ENCODE measurements around the gene SMPD3. TPM values are rescaled to one million over a fixed set of nuclear protein-coding genes. Genes with fewer than 3 reads are reported as not detected.

SMPD3 gene
- total and polyA plus RNA-seq, 2 experiments from 2014 or later: 0.57 to 0.83 TPM

GRCh38 chr16:68377221-68377620 is 71.1 kb downstream of the SMPD3 start:
- no peak overlapping the region for H3K4me3 Mint-ChIP-seq
- Histone ChIP-seq H3K4me2 (no peak overlapping the region), H3F3A (replicated peaks; ENCODE audit: low read depth) (no peaks in the 10 kb centered on the region), H3K36me3 (ENCODE audit: insufficient read depth) (no peaks in the 10 kb centered on the region), H3K27ac (ENCODE audit: low read depth) (no peak overlapping the region), H3K27me3 (ENCODE audit: insufficient read depth) (no peaks in the 10 kb centered on the region), H3K79me2 (replicated peaks; ENCODE audit: insufficient read depth) (no peaks in the 10 kb centered on the region), H3K4me3 (no peak overlapping the region), H3K4me1 (ENCODE audit: insufficient read depth) (no peaks in the 10 kb centered on the region), H4K20me1 (replicated peaks; ENCODE audit: insufficient read depth) (no peaks in the 10 kb centered on the region; the same call in 1 of the 2 replicates), H3K9me2 (ENCODE audit: insufficient read depth) (no peaks in the 10 kb centered on the region), H2AFZ (no peak overlapping the region)
- H3K27ac Mint-ChIP-seq: no peak overlapping the region
- no peaks in the 10 kb centered on the region for H3K36me3 Mint-ChIP-seq (ENCODE audit: low read depth)
- no peak for ATAC-seq
- no peaks in the 10 kb centered on the region for H3K9me3 Mint-ChIP-seq
- H3K27me3 Mint-ChIP-seq (ENCODE audit: insufficient read depth, low read depth, poor library complexity): peaks cover 10% of the 10 kb centered on the region
- H3K4me1 Mint-ChIP-seq: no peaks in the 10 kb centered on the region
- no peak for DNase-seq (ENCODE audit: low spot score)
- TF ChIP-seq CREB1 (CRISPR knock-in tag; IDR thresholded peaks at IDR 0.05; ENCODE audit: low read depth) (no peak), ZNF331 (CRISPR knock-in tag; IDR thresholded peaks at IDR 0.05; ENCODE audit: low read depth) (no peak), NANOG (IDR thresholded peaks at IDR 0.05; ENCODE audit: borderline replicate concordance) (no peak), JUNB (IDR thresholded peaks at IDR 0.05; ENCODE audit: unreplicated experiment) (no peak), EZH2phosphoT487 (IDR thresholded peaks at IDR 0.05; ENCODE audit: unreplicated experiment) (no peak), STAT1 (IDR thresholded peaks at IDR 0.05; ENCODE audit: unreplicated experiment) (no peak), REST (IDR thresholded peaks at IDR 0.05; ENCODE audit: unreplicated experiment) (no peak), ZNF114 (CRISPR knock-in tag; IDR thresholded peaks at IDR 0.05) (no peak), EZH2 (IDR thresholded peaks at IDR 0.05; ENCODE audit: low read depth, unreplicated experiment) (no peak), CTCF (conservative IDR thresholded peaks at IDR 0.05; ENCODE audit: low read depth in 2 of 2) (no peak), POLR2AphosphoS5 (IDR thresholded peaks at IDR 0.05; ENCODE audit: low read depth) (no peak)
- TF ChIP-seq, protein P1, sequence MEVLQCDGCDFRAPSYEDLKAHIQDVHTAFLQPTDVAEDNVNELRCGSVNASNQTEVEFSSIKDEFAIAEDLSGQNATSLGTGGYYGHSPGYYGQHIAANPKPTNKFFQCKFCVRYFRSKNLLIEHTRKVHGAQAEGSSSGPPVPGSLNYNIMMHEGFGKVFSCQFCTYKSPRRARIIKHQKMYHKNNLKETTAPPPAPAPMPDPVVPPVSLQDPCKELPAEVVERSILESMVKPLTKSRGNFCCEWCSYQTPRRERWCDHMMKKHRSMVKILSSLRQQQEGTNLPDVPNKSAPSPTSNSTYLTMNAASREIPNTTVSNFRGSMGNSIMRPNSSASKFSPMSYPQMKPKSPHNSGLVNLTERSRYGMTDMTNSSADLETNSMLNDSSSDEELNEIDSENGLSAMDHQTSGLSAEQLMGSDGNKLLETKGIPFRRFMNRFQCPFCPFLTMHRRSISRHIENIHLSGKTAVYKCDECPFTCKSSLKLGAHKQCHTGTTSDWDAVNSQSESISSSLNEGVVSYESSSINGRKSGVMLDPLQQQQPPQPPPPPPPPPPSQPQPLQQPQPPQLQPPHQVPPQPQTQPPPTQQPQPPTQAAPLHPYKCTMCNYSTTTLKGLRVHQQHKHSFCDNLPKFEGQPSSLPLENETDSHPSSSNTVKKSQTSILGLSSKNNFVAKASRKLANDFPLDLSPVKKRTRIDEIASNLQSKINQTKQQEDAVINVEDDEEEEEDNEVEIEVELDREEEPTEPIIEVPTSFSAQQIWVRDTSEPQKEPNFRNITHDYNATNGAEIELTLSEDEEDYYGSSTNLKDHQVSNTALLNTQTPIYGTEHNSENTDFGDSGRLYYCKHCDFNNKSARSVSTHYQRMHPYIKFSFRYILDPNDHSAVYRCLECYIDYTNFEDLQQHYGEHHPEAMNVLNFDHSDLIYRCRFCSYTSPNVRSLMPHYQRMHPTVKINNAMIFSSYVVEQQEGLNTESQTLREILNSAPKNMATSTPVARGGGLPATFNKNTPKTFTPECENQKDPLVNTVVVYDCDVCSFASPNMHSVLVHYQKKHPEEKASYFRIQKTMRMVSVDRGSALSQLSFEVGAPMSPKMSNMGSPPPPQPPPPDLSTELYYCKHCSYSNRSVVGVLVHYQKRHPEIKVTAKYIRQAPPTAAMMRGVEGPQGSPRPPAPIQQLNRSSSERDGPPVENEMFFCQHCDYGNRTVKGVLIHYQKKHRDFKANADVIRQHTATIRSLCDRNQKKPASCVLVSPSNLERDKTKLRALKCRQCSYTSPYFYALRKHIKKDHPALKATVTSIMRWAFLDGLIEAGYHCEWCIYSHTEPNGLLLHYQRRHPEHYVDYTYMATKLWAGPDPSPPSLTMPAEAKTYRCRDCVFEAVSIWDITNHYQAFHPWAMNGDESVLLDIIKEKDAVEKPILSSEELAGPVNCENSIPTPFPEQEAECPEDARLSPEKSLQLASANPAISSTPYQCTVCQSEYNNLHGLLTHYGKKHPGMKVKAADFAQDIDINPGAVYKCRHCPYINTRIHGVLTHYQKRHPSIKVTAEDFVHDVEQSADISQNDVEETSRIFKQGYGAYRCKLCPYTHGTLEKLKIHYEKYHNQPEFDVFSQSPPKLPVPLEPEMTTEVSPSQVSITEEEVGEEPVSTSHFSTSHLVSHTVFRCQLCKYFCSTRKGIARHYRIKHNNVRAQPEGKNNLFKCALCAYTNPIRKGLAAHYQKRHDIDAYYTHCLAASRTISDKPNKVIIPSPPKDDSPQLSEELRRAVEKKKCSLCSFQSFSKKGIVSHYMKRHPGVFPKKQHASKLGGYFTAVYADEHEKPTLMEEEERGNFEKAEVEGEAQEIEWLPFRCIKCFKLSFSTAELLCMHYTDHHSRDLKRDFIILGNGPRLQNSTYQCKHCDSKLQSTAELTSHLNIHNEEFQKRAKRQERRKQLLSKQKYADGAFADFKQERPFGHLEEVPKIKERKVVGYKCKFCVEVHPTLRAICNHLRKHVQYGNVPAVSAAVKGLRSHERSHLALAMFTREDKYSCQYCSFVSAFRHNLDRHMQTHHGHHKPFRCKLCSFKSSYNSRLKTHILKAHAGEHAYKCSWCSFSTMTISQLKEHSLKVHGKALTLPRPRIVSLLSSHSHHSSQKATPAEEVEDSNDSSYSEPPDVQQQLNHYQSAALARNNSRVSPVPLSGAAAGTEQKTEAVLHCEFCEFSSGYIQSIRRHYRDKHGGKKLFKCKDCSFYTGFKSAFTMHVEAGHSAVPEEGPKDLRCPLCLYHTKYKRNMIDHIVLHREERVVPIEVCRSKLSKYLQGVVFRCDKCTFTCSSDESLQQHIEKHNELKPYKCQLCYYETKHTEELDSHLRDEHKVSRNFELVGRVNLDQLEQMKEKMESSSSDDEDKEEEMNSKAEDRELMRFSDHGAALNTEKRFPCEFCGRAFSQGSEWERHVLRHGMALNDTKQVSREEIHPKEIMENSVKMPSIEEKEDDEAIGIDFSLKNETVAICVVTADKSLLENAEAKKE (CRISPR knock-in tag; IDR thresholded peaks at IDR 0.05): no peak
- TF ChIP-seq, protein P2, sequence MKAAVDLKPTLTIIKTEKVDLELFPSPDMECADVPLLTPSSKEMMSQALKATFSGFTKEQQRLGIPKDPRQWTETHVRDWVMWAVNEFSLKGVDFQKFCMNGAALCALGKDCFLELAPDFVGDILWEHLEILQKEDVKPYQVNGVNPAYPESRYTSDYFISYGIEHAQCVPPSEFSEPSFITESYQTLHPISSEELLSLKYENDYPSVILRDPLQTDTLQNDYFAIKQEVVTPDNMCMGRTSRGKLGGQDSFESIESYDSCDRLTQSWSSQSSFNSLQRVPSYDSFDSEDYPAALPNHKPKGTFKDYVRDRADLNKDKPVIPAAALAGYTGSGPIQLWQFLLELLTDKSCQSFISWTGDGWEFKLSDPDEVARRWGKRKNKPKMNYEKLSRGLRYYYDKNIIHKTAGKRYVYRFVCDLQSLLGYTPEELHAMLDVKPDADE (IDR thresholded peaks at IDR 0.05): no peak
